Measurements from ENCODE around the gene SEPHS1.
"Not testable (repeated sequence)": the region's sequence is repeated elsewhere in the genome, so short reads cannot be mapped to it uniquely, and the experiment has no call there.

SEPHS1 gene

GRCh38 chr10:13356392-13356791, 8.3 kb upstream of the SEPHS1 start:
- no peak for DNase-seq

GRCh38 chr10:13354783-13355182, 6.7 kb upstream of the SEPHS1 start:
- no peak for DNase-seq

DNA sequence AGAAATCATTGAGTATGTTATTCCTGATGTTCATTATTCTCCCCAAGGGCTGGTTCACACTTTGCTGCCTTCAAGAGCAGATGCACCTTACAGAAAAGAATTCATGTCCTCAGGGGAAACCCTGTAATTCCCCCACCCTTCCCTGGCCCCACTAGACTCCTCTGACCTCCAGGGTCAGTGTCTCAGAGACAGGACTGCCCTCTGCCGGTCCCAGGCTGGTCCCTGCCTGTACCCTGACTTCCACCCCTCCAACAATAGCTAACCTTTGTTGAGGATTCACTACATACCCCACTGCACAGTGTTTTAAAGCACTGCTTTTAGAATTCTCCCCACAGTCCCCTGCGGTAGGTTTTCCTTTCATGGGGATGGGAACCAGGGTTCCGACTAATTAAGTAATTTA, 4.4 kb upstream of the SEPHS1 start:
- DNase-seq, result no peak

GRCh38 chr10:13351340-13351915, 3.3 kb upstream of the SEPHS1 start:
- DNase-seq, result no peak

DNA sequence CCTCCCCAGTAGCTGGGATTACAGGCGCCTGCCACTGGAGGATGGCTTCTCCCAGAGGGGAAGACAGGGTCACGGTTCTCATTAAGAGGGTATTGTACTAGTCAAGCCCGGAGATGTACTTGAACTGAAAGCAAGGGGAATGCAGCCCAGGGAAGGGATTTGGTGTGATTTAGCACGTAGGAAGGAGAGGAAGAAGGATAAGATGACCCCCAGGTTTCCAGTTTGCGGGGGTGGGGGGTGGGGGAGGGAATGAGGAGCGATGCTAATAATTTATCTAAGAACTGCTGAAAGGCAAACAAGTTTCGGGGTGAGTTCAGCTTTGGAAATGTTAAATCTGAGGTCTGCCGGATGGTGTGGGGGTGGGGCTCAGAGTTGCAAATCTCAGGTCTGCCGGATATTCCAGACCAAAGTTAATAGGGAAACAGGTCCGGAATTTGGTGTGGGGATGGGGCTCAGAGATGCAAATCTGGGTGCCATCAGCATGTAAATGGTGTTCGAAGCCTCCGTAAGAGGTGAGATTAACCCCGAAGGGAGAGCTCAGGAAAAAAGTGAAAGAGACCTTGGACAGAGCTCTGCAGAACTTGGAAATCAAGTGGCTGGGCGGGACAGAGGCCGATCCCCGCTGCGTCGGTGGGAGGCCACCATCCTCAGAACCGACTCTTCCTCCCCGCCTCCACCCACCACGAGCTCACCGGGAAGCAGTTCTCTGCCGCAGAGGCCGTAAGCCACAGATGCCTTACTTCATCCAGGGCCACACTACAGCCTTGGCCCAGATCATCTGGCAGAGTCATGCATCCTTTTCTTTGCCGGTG, 1.6 kb upstream of the SEPHS1 start:
- DNase-seq, result peak; percentile 30 to 52

DNA sequence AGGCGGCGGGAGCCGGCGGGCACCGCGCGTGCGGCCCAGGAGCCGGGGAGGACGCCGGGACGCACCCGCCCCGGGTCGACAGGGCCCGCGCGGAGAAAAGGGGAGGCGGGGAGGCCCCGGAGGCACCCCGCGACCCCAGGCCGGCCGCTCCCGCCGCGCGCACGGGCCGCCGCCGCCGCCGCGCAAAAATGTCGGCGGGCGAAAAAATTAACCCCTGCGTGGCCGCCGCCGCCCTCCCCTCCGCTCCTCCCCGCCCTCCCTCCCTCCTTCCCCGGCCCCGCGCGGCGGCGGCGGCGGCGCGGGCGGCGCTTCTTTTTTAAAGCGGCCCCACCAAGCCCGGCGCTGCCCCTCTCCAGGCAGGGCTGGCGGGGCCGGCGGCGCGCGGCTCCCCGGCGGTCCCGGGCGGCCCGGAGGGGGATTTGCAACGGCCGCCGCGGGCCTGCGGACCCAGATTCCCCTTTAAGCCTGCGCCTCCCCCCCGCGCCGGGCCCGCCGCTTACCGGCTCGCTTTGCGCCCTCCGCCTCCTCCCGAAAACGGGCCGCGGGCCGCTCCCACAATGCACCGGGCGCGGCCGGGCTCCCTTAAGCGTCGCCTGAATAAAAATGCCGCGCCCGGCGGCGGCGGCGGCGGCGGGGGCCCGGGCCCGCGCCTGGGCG, 465 bp downstream of the SEPHS1 start:
- peak; percentile 59 to 62 for DNase-seq

GRCh38 chr10:13347043-13347499, 1.0 kb downstream of the SEPHS1 start:
- DNase-seq, result no peak

DNA sequence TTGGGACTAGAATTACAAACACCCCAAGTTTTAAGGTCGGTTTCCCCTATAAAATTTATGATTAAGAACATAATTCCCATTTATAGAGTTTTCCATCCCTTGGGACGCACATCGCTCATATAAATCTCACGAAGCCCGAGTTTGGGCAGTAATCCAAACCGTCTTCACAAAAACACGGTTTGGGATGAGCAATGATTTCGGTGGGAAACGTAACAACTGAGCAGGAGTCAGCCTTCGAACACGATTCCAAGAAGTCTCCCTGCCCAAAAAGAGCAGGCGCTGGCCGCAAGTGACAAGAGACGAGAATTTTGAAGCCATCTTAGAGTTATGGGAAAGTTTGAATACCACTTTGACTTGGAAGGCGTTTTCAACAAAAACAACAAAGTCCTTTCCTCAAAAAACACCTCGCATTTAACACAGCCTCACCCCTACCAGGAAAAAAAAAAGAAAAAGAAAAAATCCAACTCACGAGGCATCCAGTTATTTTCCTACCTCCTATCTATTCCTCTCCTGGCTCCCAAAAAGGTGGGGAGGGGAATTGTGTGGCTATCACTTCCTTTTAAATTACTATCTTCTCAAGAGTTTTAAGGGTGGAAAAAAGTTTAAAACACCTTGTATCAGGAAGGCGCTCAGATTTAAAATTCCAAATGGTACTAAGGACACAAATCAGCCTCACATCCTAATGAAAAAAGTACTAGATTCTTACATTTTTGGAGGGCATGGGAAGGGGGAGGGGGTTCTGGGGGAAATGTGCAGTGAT, 1.6 kb downstream of the SEPHS1 start:
- DNase-seq, result no peak

DNA sequence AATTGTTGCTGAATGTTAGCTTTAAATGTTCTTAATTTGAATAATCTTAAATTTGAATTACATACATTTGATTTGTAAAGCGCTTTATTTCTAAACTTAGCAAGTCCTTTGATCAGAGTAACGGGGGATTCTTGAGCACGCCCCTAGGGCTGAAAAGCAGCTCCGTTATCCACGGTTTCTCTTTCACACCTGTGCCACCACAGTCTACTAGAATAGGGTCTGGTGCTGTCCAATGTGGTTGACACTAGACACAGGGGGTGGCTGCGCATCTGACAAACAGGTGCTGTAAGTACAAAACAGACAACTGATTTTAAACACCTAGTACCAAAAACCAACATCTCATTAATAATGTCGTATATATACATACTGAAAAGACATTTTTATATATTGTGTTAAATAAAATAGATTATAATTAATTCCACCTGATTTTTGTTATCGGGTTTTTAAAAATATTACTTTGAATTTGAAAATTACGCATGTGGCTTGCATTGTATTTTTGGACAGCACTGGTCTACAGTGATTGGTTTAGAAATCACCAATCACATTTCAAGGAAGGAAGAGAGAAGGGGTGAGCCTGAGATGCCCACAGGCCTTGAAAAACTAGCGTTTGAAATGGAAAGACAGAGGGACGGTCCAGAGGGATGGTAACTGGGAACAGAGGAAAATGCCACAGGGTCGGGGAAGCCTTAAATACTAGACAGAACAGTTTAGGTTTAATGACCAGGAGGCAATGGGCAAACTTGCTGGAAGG, 7.3 kb downstream of the SEPHS1 start:
- no peak for DNase-seq

DNA sequence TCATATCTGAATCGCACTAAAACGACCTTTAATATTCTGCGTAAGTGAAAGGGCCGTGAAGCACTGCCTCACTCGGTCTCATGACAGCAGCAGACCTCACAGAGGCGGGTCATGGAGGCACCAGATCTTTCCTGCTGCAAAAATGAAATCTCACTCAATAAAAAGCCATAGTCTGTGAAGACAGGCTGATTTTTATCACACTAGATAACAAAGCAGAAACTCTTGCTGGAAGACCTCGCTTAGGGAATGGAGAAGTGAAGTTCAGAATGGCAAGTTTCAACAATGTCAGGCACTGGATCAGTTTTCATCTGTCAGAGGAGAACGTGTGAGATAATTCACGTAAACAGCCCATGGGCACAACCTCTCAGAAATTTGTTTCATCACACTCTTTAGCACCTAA, 8.0 kb downstream of the SEPHS1 start:
- DNase-seq, result no peak

GRCh38 chr10:13338390-13339110, 9.5 kb downstream of the SEPHS1 start:
- DNase-seq, result no peak

GRCh38 chr10:13337827-13338196, 10.3 kb downstream of the SEPHS1 start:
- DNase-seq, result no peak

DNA sequence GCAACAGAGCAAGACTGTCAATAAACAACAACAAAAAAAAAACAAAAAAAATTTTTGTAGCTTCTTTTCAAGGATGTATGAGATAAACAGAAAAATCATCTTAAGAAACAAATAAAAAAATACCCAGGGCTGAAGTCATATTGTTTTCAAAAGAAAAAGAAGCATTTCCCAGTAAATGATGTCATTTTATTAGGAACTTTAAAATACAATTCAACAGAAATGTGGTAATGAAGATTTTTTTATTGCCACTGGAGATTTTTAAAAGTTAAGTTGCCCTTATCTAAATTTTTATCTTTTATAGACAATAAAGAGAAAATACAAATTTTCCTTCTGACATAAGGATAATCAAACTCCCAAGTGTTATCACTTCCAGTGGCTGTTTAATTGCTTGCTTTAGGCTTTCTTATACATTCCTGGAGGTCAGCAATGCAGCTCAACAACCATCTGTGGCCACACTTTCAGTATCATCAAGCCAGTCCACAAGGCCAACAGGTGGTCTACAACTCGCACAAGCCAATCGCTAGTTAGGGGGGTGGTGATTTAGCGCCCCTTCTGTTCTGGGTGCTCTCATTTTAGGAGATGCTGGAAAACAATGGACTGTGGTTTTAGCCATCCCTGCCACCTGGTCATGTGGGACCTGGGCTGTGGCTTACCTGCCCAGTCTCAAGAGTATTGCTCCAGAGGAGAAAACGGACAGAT, 10.8 kb downstream of the SEPHS1 start:
- DNase-seq, result no peak

- DNase-seq, result no peak
Measured at GRCh38 chr10:13335881-13336280, 12.2 kb downstream of the SEPHS1 start.

GRCh38 chr10:13334556-13334955, 13.5 kb downstream of the SEPHS1 start:
- DNase-seq, result no peak

DNA sequence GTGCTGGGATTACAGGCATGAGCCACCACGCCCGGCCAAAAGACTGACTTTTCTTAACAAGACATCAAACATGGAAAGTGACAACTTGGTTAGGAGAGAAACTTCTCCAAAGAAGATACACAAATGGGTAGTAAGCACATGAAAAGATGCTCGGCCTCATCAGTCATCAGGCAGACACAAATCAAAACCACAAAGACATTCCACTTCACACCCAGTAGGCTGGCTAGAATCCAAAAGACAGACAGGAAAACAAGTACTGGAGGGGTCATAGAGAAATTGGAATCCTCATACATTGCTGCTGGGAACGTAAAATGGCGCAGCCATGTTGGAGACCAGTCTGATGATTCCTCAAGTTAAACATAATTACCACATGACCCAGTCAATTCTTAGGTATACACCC, 16.4 kb downstream of the SEPHS1 start:
- no peak for DNase-seq

DNA sequence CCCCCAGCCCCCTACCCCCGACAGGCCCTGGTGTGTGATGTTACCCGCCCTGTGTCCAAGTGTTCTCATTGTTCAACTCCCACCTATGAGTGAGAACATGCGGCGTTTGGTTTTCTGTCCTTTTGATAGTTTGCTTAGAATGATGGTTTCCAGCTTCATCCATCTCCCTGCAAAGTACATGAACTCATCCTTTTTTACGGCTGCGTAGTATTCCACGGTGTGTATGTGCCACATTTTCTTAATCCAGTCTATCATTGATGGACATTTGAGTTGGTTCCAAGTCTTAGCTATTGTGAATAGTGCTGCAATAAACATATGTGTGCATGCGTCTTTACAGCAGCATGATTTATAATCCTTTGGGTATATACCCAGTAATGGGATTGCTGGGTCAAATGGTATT, 17.1 kb downstream of the SEPHS1 start:
- DNase-seq, result not testable (repeated sequence)

- DNase-seq, result no peak
Measured at GRCh38 chr10:13329565-13329964, 18.5 kb downstream of the SEPHS1 start.

- no peak for DNase-seq
Measured at GRCh38 chr10:13328613-13329012, 19.5 kb downstream of the SEPHS1 start.

- no peak for DNase-seq
Measured at GRCh38 chr10:13328126-13328525, 20.0 kb downstream of the SEPHS1 start.

DNA sequence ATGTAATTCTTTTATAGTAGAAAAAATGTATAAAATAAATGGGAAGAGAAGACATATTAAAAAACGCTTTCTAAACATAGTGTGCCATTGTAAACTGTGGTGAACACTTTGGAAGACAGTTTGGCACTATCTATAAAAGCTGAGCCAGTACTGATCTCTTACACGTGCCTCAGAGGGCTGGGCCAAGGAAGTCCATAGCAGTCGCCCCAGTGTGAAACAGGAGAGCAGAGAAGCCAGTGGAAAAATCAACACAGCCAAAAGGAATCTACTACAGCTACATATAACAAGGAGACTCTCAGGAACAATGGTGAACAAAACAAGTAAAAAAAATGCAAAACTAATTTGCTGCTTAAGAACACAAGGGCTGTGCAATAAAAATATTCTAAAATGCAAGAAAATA, 20.6 kb downstream of the SEPHS1 start:
- DNase-seq, result no peak

All from AML-193 (cell line).